OCI-LY7 (cell line): Measurements from ENCODE around the gene LMO3. TPM values are rescaled to one million over a fixed set of nuclear protein-coding genes. Genes with fewer than 3 reads are reported as not detected.

Source experiments
- BruUV-seq: library from RNA; stranded (reverse); fragments of 400-500 nt; replicated peaks from 2 replicates; lab custom pipeline; 2021; lab: Mats Ljungman, UMichigan
- CTCF ChIA-PET: fragments of 300-600 bp; sonication (Branson Sonifier 250); formaldehyde crosslinking; loops from one replicate; lab custom pipeline; 2022; ENCODE audit warnings: antibody characterized with exemption; ENCODE audit not compliant: unreplicated experiment; lab: Charles Lee
- POLR2A ChIA-PET: fragments of 300-600 bp; sonication (Branson Sonifier 250); formaldehyde crosslinking; loops from one replicate; lab custom pipeline; 2022; ENCODE audit warnings: antibody characterized with exemption; lab: Charles Lee
- DNase-seq: peaks from one replicate; pipeline ENCODE4 v3.0.0-alpha.2; 2015; ENCODE audit warnings: low spot score
- H2AFZ ChIP-seq: fragments of 200-600 bp; sonication (generic), shearing (Covaris generic); 2 replicates; pipeline ENCODE4 v1.6.1; 2014; ENCODE audit warnings: mild to moderate bottlenecking, antibody characterized with exemption, low read length, moderate library complexity
- H3K27ac ChIP-seq: fragments of 200-600 bp; sonication (generic); 2 replicates; pipeline ENCODE4 v1.5.1; 2014; ENCODE audit warnings: mixed run types, low read depth, mild to moderate bottlenecking, moderate library complexity, low read length, inconsistent platforms; ENCODE audit not compliant: poor library complexity, severe bottlenecking
- H3K36me3 ChIP-seq: fragments of 200-600 bp; sonication (generic); 2 replicates; pipeline ENCODE4 v1.6.1; 2014; ENCODE audit warnings: mild to moderate bottlenecking, antibody characterized with exemption, low read length, moderate library complexity, mixed read lengths; ENCODE audit not compliant: insufficient read depth
- H3K4me1 ChIP-seq: fragments of 200-600 bp; sonication (generic); 2 replicates; pipeline ENCODE4 v1.5.1; 2014; ENCODE audit warnings: mild to moderate bottlenecking, low read length; ENCODE audit not compliant: insufficient read depth, poor library complexity, severe bottlenecking
- H3K4me2 ChIP-seq: fragments of 200-600 bp; sonication (generic); 2 replicates; pipeline ENCODE4 v1.6.1; 2014; ENCODE audit warnings: mild to moderate bottlenecking, low read length
- H3K4me3 ChIP-seq: fragments of 200-600 bp; sonication (generic); 2 replicates; pipeline ENCODE4 v1.5.1; 2014; ENCODE audit warnings: mild to moderate bottlenecking, low read depth, low read length; ENCODE audit not compliant: poor library complexity, severe bottlenecking
- H3K79me2 ChIP-seq: fragments of 200-600 bp; sonication (generic); 2 replicates; pipeline ENCODE4 v1.6.1; 2016; ENCODE audit warnings: low read depth, mild to moderate bottlenecking, low read length, moderate library complexity, mixed read lengths; ENCODE audit not compliant: insufficient read depth
- H3K9me2 ChIP-seq: fragments of 200-600 bp; sonication (generic); 2 replicates; pipeline ENCODE4 v1.6.1; 2016; ENCODE audit warnings: mild to moderate bottlenecking, low read length, mixed read lengths; ENCODE audit not compliant: insufficient read depth
- H3K9me3 ChIP-seq: fragments of 200-600 bp; sonication (generic); 2 replicates; pipeline ENCODE4 v1.6.1; 2014; ENCODE audit warnings: mild to moderate bottlenecking, mixed run types, low read length, mixed read lengths
- H4K20me1 ChIP-seq: fragments of 200-600 bp; sonication (generic); 2 replicates; pipeline ENCODE4 v1.6.1; 2014; ENCODE audit warnings: mild to moderate bottlenecking, antibody characterized with exemption, low read length, moderate library complexity, mixed read lengths; ENCODE audit not compliant: insufficient read depth
- CTCF ChIP-seq: fragments of 200-600 bp; sonication (generic); conservative IDR thresholded peaks from 2 replicates; pipeline ENCODE4 v1.5.1; 2014; ENCODE audit warnings: mild to moderate bottlenecking, antibody characterized with exemption, low read length, moderate library complexity, mixed read lengths
- EZH2phosphoT487 ChIP-seq: fragments of 200-600 bp; sonication (generic); IDR thresholded peaks from 2 replicates; pipeline ENCODE4 v1.6.1; 2018; ENCODE audit warnings: low read depth, borderline replicate concordance, mild to moderate bottlenecking, mixed run types, antibody characterized with exemption, low read length, moderate library complexity, mixed read lengths
- intact Hi-C: fragments of 100-400 bp; cut with micrococcal nuclease; formaldehyde crosslinking; loops from one replicate; pipeline ENCODE4 v1.10.0; 2022; ENCODE audit not compliant: unreplicated experiment
- total RNA-seq, 2 experiments: library from RNA; depleted of rRNA in 1 of 2; stranded (reverse); fragments of >200 nt in 1 of 2; shearing (Covaris generic) in 1 of 2; gene quantifications; 2 replicates each; pipeline ENCODE4 v1.2.3, GENCODE V29; 2014 to 2022

Gene LMO3
- total RNA-seq, 2 experiments from 2014 or later, result 10.6 to 13.1 TPM

- POLR2A ChIA-PET, result interaction anchor here (0.6 to 2.6 kb wide), 6 partner anchors 10 to 1044 kb away, joined by 3 to 12 read pairs (median 4); no protein-coding TSS in a partner anchor
These were observed 6.7 kb upstream of the LMO3 start for GRCh38 chr12:16612647-16613046.

GRCh38 chr12:16611146-16611545 lies 5.2 kb upstream of the LMO3 start:
- DNase-seq, result peak; percentile 70
- Histone ChIP-seq H3K4me3 (peak overlapping the region; percentile 77), H3K36me3 (no peaks in the 10 kb centered on the region), H3K79me2 (no peaks in the 10 kb centered on the region), H3K4me1 (peaks cover 76% of the 10 kb centered on the region), H4K20me1 (no peaks in the 10 kb centered on the region), H3K27ac (peak overlapping the region; percentile 80), H3K4me2 (peak overlapping the region; percentile 80), H3K9me3 (no peaks in the 10 kb centered on the region), H2AFZ (peak overlapping the region; percentile 46), H3K9me2 (no peaks in the 10 kb centered on the region)
- ChIA-PET POLR2A (interaction anchor here (0.5 to 2.6 kb wide), 16 partner anchors 9 to 979 kb away, joined by 3 to 23 read pairs (median 4); no protein-coding TSS in a partner anchor), CTCF (no interaction called here)
- BruUV-seq, result no TSS peak
- TF ChIP-seq CTCF (no peak), EZH2phosphoT487 (no peak)
- intact Hi-C loops, result no loop called here

More at GRCh38 chr12:16612647-16613046, 6.7 kb upstream of the LMO3 start:
- Histone ChIP-seq H3K4me1 (peaks cover 68% of the 10 kb centered on the region), H3K79me2 (no peaks in the 10 kb centered on the region), H3K36me3 (no peaks in the 10 kb centered on the region), H3K4me2 (peak overlapping the region; percentile 80), H3K4me3 (peak overlapping the region; percentile 77), H3K9me3 (no peaks in the 10 kb centered on the region), H3K27ac (no peak overlapping the region), H3K9me2 (no peaks in the 10 kb centered on the region), H4K20me1 (no peaks in the 10 kb centered on the region), H2AFZ (peak overlapping the region; percentile 40; the same call in 1 of the 2 replicates)
- intact Hi-C loops, result no loop called here
- no peak for DNase-seq
- TF ChIP-seq EZH2phosphoT487 (no peak), CTCF (no peak)
- no TSS peak for BruUV-seq
- CTCF ChIA-PET, result no interaction called here

GRCh38 chr12:16610743-16611142 lies 4.8 kb upstream of the LMO3 start:
- Histone ChIP-seq H3K4me2 (peak overlapping the region; percentile 80), H3K9me3 (no peaks in the 10 kb centered on the region), H3K4me1 (peaks cover 74% of the 10 kb centered on the region), H3K79me2 (0 out of 2 replicates have a peak, but pooled peaks cover under 1% of the 10 kb centered on the region), H4K20me1 (no peaks in the 10 kb centered on the region), H2AFZ (peak overlapping the region; percentile 46), H3K27ac (peak overlapping the region; percentile 80), H3K4me3 (peak overlapping the region; percentile 77), H3K9me2 (no peaks in the 10 kb centered on the region), H3K36me3 (no peaks in the 10 kb centered on the region)
- peak; percentile 39 for DNase-seq
- intact Hi-C loops, result no loop called here
- ChIA-PET POLR2A (interaction anchor here (0.8 to 2.6 kb wide), 15 partner anchors 9 to 979 kb away, joined by 3 to 23 read pairs (median 4); no protein-coding TSS in a partner anchor), CTCF (no interaction called here)
- TF ChIP-seq CTCF, result no peak
- TF ChIP-seq EZH2phosphoT487, result no peak
- no TSS peak for BruUV-seq
